KBM-7 (cell line): ENCODE results near the gene CRBN.

Experiments used
- DNase-seq: peaks from one replicate; pipeline ENCODE4 v3.0.0-alpha.2; 2015
- in situ Hi-C: fragments of 300-500 bp; cut with MboI; formaldehyde crosslinking; loops from 2 replicates; pipeline ENCODE4 v1.14.3; 2020; ENCODE audit warnings: low sequenced_read_pairs, low pct_unique_long_range_greater_than_20kb, mixed read lengths

The CRBN gene

GRCh38 chr3:3178498-3179328 lies 778 bp downstream of the CRBN start:
- in situ Hi-C loops = no loop called here
- DNase-seq = no peak

- in situ Hi-C loops = no loop called here
- peak; percentile 31 for DNase-seq
Measured at GRCh38 chr3:3177861-3178497, 1.5 kb downstream of the CRBN start.

- in situ Hi-C loops = no loop called here
- DNase-seq = no peak
Measured at GRCh38 chr3:3172627-3173026, 6.9 kb downstream of the CRBN start.

- DNase-seq = peak; percentile 55
- in situ Hi-C loops = no loop called here
Measured at GRCh38 chr3:3170998-3171397, 8.5 kb downstream of the CRBN start.

- in situ Hi-C loops = no loop called here
- no peak for DNase-seq
Measured at GRCh38 chr3:3165650-3166049, 13.8 kb downstream of the CRBN start.

- DNase-seq = no peak
Measured at GRCh38 chr3:3165241-3165640, 14.2 kb downstream of the CRBN start.

GRCh38 chr3:3160826-3161225 lies 18.7 kb downstream of the CRBN start:
- in situ Hi-C loops = no loop called here
- DNase-seq = no peak

More at GRCh38 chr3:3165241-3165640, 14.2 kb downstream of the CRBN start:
- in situ Hi-C loops = no loop called here

- no peak for DNase-seq
- in situ Hi-C loops = no loop called here
Measured at GRCh38 chr3:3157484-3157883, 22.0 kb downstream of the CRBN start.

GRCh38 chr3:3154879-3155610 lies 24.4 kb downstream of the CRBN start:
- no peak for DNase-seq
- in situ Hi-C loops = no loop called here

- in situ Hi-C loops = no loop called here
- DNase-seq = no peak
Measured at GRCh38 chr3:3151513-3151912, 28.0 kb downstream of the CRBN start.

GRCh38 chr3:3149560-3149959 lies 29.9 kb downstream of the CRBN start:
- in situ Hi-C loops = no loop called here
- DNase-seq = no peak

- in situ Hi-C loops = no loop called here
- no peak for DNase-seq
Measured at GRCh38 chr3:3145831-3146230, 33.7 kb downstream of the CRBN start.

- in situ Hi-C loops = no loop called here
Measured at GRCh38 chr3:3141939-3142338, 37.6 kb downstream of the CRBN start.

GRCh38 chr3:3137526-3137925 lies 42.0 kb downstream of the CRBN start:
- no peak for DNase-seq
- in situ Hi-C loops = no loop called here

More at GRCh38 chr3:3141939-3142338, 37.6 kb downstream of the CRBN start:
- no peak for DNase-seq

- in situ Hi-C loops = no loop called here
- DNase-seq = no peak
Measured at GRCh38 chr3:3134750-3135448, 44.6 kb downstream of the CRBN start.

GRCh38 chr3:3133500-3133899 lies 46.0 kb downstream of the CRBN start:
- no peak for DNase-seq
- in situ Hi-C loops = no loop called here

- in situ Hi-C loops = no loop called here
- no peak for DNase-seq
Measured at GRCh38 chr3:3129579-3129978, 49.9 kb downstream of the CRBN start.

- peak; percentile 35 for DNase-seq
- in situ Hi-C loops = no loop called here
Measured at GRCh38 chr3:3127432-3128010, 52.0 kb downstream of the CRBN start.
